COLO668 (cell line): ENCODE results near the gene RAB6B.

Experiments
- DNase-seq: peaks from one replicate; lab custom pipeline; 2025; ENCODE audit not compliant: unreplicated experiment; lab: John Stamatoyannopoulos, UW

Gene RAB6B

DNA sequence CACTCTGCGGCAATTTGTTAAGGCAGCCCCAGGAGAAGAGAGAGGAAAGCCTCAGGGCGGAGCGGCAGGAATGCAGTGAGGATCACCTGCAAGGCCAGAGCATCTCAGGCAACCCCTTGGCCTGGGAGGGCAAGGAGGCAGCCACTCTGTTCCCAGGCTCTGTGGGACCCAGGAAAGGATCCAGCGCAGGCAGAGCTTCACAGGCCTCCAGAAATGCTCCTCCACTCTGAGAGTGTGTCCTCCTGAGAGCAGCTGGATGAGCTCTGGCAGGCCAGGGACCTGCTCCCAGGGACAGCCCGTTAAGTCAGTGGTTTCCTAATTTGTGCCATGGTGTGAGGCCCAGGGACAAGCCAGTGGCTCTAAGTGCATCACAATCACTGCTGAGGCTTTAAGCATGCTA, 35.2 kb downstream of the RAB6B start:
- DNase-seq = no peak

DNA sequence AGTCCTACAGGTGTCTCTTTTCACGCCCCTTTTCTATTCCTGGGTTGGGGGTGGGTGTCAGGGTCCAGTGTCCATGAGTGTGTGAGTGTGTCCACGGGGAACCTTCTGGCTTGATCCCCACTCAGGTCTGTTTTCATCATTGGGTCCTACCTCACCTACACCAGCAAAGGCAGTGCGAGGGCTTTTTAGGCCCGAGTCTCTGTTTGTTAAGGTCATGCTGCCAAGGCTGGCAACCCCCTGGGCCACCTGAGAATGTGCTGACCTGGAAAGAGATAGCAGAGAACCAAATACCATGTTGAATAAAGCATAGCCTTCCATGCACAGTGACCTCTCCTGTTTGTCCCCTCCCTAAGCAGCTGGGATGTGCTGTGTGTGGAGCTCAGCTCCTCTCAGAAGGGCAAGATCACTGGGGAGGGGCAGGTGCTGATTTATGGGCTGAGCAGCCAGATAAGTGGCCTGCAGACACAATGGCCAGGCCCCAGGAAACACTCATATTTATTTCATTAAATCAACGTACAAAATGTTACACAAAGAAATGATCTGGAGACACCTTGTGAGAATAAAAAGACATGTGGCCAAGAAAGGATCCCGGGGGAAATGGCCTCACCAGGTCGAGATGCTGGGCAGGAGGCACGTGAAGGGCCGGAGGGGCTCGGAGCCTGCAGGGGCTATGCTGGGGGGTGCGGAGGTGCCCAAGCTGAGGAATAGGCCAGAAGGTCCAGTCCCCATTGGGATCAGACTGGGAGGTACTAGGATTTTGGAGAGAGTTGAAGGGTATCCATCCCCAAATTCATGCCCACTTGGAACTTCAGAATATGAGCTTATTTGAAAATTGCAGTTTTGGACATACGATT, 36.1 kb downstream of the RAB6B start:
- no peak for DNase-seq

DNA sequence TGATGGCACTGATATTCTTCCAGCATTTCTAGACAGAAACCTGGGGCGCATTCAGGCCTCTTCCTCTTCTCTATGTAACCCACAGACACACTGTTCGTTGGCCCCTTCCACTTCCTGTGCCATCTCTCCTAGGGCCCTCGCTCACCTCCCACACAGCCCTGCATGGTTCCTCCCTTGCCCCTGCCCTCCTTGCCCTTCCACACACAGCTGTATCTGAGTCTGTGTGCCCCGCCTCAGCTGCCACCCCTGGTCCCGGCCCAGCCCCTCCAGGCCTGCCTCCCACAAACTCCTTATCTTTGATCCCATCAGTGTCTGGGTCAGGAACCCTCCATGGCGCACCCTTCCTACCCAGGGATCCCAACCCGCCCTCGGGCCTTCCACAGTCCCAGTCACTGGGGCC, 37.9 kb downstream of the RAB6B start:
- DNase-seq = no peak

DNA sequence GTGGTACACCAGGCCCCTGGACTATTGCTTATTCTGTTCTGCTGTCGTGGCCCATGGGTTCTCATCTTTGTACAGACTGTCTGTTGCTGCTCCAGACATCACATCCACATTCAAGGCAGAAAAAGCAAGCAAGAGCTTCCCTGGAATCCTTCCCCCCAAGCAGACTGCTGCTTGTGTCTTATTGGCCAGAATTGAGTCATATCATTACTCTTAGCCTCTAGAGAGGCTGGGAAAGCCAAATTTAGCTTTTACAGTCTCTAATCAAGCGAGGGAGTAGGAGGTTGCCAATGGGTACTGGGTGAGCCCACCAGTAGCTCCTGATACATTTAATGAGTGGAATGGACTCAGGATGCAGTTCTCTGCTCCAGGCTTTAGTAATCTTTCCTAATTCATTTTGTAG, 39.4 kb downstream of the RAB6B start:
- DNase-seq = no peak

DNA sequence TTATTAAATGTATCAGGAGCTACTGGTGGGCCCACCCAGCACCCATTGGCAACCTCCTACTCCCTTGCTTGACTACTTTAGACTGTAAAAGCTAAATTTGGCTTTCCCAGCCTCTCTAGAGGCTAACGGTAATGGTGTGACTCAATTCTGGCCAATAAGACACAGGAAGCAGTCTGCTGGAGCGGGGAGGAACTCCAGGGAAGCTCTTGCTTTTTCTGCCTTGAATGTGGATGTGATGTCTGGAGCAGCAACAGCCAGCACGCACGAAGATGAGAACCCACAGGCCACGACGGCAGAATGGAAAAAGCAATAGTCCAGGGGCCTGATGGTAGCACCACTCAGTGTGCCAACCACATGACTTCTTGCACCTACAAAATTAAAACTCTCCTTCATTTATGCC, 39.9 kb downstream of the RAB6B start:
- DNase-seq = no peak

DNA sequence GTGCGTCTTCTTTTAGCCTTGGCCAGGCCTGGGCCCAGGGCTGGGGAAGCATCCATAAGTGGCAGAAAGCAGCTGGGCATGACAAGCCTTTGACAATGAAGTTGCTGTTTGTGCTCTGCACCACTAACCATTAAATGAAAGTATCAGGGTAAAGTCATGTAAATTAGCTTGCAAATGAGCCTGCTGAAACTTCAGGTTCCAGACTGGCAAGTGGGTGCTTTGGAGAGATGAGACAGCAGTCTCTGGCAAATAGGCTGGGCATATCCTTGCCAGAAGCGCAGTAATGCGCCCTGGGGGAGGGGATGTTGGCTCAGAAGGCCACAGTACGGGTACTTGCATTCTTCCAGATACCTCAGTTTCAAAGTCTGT, 40.7 kb downstream of the RAB6B start:
- DNase-seq = no peak

DNA sequence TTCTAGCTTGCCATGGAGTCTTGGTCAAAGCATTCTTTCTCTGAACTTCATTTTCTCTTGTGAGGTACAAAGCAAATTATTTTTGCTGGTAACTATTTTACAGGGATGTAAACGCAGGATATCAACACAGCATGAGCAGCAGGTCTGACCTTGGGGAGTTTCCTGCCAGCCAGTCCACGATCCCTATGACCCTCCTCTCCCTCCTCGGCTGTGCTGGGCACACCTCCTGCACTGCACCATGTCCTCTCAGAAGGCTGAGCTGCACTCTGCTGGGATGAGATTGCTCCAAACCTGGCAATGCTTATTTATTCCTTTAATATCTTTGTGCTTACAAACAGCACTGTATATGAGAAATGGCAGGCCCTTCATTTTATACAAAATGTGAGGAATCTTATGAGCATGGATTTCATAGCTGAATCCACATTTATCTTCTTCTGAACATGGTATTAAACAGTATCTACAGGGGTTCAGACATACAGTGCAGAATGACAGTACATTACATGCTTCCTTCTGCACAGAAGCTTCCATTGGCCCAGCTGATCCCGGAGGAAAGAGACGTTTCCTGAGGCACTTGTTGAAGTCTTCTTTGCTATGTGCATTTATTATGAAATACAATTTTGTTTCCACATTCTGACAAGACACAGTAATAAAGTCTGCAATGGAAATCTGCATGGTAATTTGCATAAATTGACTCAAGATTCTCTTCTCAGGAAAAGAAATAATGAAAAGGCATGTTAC, 41.2 kb downstream of the RAB6B start:
- DNase-seq = no peak

DNA sequence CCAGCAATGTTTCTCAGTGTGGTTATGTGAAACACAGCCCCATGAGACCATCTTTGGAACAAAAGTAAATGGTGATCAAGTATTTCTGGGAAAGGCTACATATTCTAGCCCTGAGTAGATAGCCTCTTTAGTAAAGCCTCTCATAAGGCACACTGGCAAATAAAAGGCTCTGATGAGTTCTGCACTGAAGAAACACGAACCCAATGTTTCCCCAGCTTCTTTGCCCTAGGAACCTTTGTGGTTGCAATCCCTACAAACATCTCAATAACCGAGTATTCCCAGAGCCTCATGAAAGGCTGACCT, 41.8 kb downstream of the RAB6B start:
- DNase-seq = no peak

DNA sequence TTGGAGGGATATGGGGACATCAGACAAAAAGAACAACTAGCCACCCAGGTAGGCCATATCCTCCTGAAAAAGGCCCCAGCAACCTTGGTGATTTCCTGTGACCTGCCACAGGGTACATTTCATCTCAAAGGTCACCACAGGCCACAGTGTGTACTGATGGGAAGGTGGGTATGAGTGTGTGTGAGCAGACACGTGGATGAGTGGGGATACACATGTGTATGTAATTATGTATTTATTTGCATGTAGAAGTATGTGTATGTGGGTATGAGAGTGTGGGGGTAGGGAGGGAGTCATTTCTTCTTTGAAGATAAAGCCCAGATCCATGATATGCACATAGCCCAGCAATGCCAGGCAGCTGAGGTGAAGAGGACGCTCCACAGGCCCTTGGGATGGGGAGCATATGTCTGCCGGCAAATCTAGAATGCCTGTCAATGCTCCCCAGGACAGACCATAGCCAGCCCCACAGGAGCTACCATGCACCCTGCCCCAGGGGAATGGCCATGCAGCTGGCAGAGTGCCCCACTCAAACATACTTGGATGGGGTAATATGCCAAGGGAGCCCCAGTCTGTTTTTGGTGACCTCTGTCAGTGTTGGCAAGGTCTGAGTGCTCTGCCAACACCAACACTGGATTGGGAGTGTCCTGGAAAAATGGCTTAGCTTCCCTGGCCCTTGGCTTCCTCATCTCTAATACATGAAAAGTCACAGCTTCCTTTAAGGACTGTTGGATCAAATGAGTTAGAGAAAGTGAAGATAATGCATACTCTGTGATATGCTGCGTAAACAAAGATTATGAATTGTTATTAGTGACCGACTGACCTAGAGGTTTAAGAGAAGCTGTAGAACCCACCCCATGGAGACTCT, 42.4 kb downstream of the RAB6B start:
- no peak for DNase-seq

DNA sequence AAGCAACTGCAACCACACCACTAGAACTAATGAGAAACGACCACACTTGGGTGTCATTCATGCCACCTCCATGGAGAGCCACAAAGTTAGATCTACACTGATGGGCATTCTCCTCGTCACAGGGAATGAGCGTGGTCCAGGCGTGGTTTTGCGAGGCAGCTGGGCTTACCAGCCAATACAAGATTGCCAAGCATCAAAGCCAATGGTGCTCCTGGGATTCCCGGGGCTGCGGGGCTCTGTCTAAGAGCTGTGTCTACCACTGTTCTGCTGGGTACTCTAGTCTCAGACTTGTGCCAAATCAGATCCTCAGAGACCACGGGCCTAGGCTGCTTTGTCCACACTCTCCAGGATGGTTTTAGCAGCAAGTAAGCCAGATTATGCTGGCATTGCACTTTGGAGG, 43.8 kb downstream of the RAB6B start:
- no peak for DNase-seq

DNA sequence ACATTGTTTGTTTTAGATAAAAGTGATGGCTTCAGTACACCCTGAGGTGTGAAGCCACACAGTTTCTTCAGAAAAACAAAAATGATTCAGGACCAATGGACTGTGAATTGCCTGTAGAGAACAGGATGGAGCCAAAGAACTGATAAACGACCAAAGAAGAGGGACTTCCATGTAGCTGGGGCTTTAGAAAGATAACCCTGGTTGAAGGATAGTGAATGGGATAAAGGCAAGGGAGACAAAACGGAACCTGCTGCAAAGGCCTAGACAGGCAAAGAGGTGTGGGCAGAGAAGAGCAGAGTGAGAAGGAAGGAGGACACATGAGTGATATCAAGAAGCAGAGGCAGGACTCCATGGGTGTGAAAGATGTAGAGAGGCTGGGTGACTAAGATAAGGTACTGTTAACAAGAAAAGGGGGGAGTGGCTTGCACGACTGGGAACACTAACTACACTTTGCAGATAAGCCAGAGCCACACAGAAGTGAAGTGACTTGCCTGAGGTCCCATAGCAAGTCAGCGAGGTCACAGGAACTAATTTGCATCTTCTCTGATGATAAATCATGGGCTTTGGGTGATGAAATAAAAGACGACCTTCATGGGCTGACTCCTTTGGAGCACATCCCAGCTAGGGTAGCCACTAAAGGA, 44.3 kb downstream of the RAB6B start:
- DNase-seq = no peak

DNA sequence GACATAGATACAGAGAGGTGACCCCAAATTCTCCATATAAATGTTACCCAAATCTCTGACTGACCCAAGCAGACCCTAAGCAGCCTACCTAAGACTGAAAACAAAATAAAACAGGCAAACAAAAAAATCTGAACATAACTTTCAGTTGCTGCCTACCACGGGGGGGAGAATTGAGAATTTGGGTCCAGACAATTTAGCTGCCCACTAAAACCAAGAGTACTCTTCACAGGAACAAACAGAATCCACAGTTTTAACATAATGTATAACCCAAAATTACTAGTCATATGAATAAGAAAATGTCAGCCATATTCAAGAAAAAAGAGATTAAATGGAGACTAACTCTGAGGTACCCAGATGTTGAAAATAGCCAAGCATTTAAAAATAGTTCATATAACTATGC, 45.6 kb downstream of the RAB6B start:
- DNase-seq = no peak

DNA sequence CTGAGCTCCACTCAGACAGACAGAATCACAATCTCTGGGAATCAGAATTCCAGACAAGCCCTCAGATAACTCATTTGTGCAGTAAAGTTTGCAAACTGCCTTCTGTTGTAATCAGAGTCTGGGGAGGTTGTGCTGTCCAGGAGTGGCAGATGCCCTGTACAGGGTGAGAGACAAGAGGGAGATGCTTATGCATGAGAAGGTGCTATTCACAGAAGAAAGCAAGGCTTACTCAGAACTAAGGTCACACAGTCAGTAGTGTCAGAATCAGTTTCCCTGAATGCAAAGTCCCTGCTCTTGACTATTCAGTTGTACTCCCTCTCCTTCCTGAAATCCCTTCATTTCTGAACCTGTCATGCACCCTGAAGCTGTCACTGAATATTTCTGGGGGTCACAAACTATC, 46.3 kb downstream of the RAB6B start:
- no peak for DNase-seq

DNA sequence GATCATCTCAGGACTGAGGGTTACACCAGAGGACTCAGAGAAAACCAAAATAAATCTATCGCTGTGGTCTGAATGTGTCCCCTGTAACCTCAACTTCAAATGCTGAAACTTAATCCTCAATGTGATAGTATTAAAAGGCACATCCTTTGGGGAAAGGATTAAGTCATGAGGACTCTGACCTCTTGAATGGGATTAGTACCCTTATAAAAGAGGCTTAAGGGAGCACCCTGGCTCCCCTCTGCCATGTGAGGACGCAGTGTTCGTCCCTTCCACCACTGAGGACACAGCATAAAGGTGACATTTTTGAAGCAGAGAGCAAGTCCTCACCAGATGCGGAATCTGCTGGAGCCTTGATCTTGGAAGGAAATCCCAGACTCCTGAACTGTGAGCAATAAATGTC, 50.6 kb downstream of the RAB6B start:
- no peak for DNase-seq

DNA sequence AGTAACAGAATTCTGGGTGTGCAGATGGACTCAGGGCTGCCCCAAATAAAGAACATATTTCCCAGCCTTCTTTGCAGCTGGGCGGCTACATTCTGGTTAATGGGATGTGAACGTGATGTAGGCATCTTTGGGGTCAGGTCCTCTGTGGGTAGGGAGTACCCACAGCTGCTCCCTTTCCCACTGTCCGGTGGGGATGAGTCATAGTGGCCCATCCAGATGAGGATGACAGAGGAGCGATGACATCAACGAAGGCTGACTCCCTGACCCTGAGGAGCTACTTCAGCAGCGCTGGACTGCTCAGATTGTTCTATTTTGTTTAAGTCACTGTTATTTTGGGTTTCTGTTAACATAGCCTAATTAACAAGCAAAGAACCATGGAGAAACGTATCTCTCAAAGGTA, 52.0 kb downstream of the RAB6B start:
- no peak for DNase-seq

DNA sequence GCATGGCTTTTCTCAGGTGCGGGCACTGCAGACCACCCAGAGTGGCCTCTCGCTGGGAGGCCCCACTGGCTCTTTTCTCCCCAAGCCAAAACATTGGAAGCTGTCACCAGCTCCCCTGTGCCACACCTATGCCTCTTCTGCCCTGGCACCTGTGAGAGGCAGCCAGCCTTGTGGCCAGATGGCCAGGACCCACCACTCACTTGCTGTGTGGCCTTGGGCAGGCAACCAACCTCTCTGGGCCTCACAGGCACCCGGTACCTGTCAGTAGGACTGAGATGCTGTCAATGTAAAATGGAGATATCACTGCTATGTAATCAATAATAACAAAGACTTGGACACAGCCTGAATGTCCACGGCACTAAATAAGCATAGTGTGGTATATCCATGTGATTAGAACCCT, 53.5 kb downstream of the RAB6B start:
- no peak for DNase-seq

DNA sequence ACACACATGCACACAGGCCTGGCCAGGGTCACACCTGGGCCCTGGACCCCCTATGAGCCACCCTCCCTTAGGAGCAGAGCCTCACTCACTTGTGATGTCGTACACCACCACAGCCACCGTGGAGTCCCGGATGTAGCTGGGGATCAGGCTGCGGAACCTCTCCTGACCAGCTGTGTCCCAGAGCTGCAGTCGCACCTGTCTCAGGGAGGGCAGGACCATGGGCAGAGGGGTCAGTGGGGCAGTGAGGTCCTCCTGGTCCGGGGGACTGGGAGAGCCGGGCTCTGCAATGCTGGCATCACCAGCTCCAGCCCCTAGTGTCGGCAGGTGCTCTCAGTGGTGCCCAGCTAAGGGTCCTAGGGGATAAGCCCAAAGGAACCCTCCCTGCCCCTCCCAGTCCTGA, 54.5 kb downstream of the RAB6B start:
- no peak for DNase-seq

DNA sequence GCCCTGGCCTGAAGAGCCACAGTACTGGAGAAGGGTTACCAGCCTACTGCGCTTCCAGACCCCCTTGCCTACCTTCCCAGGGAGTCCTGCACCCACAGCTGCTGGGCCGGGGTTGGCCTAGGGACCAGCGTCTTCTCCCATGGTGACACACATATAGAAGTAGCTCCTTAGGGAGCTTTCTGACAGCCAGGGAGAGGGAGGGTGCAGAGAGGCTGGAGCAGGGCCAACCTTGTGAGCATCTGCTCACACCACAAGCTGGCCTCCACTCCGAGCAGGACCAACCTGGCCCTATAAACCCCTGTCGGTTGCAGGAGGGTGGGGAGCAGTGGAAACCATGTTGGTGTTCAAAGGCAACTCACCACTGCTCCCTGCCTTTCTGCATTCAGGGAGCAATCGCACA, 54.9 kb downstream of the RAB6B start:
- no peak for DNase-seq

DNA sequence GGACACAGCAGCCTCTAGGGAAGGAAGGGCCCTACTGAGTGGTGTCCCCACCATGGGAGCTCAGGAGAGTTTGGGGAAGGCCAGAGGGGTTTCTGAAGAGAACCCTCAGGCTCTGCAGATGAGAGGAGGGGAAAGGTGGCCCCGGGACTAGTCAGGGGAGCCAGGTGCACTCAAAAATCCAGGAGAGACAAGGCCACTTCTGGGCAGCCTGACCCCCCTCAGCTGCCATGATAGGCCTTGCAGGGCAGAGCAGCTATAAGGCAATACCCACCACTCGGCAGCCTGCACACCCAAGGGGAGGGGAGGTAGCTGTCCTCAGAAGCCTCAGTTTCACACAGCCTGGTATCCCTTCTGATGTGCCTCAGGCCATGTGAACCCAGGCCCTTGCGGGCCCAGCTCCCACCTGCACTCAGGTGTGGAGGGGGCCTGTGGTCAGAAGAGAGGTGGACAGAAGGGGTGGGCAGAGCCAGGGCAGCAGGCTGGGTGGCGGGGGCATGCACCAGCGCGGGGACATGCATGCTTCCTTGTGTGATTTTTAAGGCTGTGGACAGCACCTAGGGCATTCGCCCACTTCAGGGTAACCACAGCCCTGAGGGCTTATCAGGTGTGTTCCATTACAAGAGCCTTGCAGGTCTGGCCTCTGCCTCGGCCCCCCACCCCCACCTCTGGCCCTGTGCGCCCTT, 55.5 kb downstream of the RAB6B start:
- DNase-seq = no peak

DNA sequence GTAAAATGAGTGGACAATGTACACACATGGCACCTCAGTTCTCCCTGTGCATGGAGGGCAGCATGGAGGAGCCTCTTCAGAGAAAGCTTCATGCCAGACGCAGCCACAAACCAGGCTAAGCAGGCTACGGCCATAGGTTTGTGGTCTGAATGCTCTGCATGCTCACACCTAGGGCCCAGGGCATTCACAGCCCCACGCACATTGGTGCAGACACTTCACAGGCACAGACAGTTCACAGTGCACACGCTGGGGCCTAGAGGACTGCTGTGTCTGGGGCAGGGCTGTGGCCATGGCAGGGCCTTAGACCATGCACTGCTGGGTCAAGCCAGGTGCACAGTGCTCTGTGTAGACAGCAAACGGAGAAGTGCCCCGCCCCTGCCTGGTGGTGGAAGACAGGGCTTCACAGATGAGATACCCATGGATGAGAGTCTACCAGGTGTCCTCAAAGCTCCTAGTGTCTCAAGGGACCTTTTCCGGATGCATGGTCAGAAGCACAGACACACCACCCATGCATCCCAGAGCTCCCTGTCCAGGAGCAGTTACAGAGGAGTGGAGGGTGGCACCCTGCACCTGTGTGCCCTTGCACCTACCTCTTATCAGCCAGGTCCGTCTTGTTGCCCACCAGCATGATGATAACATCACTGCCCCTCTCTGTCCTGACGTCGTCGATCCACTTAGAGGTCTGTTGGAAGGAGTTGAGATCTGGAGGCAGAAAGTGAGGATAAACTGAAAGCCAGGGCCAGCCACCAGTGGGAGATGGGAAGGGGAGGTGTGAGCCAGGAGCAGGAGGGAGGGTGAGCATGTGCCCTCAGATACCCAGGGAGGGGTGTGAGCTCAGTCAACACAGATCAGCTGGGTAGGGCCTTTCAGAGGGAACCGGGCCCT, 56.5 kb downstream of the RAB6B start:
- no peak for DNase-seq
